GM18526 (cell line): ENCODE measurements around the gene DUSP22.
A peak's percentile ranks its signal among the peaks of the same experiment; 100 is the strongest.

ENCODE experiments used
- POLR2A ChIP-seq: IDR thresholded peaks from 3 replicates; pipeline ENCODE4 v1.6.1; 2011; ENCODE audit not compliant: insufficient read length; ENCODE audit errors: extremely low read depth

Gene DUSP22

DNA sequence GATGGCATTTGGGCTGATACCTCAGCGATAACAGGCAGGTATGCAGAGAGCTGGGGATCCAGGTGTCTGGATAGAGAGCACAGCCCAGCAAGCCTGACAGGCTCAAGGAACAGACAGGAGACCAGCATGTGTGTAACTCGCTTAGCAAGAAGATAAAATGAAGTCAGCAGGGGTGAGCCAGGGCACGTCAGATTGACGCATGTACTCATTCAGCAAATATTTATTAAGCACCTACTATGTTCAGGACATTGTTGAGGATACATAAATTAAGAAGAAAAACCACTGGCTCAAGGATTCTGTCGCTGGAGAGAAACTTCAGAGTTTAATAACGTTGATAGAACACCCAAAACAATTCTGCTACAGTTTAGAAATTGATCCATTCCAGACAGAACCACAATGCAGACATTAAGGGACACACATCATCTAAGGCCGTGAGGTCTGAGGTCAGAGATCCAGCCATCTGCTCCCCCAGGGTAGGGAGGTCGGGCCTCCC is 1.0 kb upstream of the DUSP22 start:
- TF ChIP-seq POLR2A: peak; percentile 7

DNA sequence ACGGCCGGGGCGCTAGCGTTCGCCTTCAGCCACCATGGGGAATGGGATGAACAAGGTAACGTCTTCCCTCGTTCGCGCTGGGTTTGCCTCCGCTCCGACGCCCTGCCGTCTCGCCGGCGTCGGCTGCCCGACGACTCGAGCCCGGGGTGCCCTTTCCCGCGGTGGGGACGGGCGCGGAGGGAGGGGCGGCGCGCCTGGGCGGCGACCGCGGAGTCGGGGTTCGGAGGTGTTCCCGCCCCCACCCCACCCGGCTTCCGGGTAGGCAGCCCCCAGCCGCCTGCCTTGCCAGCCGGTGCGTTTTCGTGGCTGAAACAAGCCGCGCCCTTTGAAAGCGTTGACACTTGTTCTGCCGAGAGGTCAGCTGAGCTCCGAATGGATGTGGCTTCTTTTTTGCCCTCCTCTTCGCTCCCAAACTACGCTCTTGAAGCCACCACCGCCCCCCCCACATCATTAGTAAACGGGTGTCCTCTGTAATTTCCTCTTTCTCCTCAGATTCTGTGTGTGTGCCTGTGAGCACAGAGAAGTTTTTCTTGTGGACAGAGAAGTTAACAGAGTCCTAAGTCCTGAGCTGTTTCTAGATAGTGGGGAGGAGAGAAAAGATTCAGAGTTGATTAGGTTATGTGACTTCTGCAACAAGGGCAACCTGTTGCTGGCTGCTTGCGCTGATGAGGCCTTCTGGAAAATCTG is 362 bp downstream of the DUSP22 start:
- peak; percentile 68 for TF ChIP-seq POLR2A

DNA sequence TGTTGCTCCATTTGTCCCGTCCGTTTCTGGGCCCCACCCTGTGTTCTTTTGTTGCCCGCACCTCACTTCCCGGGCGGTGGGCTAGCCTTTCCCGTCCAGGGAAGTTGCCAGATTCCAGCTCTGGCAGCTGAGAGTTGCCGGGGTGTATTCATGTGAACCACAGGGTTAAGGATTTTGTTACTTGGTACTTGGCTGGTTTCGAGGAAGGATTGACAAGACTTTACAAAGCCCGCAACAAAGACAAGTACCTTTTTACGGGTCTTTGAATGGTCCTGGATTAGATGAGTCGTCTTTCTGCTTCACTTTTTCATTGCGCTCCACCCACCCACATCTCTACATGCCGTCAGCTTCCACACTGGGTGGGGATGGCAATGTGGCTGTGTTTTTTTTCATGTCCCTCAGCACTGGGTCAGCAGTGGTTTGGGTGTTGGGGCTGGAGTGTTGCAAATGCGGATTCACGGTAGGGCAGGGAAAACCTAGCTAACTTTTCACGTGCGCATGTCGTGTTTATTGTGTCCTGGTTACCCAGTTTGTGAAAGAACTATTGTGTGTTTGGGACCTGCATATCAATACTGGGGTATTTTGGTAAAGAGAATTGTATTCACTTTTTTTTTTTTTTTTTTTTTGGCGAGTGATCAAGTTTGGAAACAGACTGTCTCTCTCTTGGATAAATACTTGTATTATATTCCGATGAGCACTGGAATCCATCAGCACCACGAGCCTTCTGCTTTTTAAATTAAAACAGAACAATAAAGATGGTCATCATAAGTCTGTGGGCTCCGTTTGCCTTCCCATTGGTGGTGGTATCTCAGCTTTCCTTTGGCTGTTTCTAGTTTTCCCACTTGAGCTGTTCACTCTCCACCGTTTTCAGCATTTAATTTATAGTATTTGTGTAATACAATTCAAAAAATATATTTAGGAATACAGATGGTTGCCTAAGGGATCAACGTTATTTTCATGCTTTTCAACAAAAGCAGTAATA is 1.2 kb downstream of the DUSP22 start:
- TF ChIP-seq POLR2A: no peak

DNA sequence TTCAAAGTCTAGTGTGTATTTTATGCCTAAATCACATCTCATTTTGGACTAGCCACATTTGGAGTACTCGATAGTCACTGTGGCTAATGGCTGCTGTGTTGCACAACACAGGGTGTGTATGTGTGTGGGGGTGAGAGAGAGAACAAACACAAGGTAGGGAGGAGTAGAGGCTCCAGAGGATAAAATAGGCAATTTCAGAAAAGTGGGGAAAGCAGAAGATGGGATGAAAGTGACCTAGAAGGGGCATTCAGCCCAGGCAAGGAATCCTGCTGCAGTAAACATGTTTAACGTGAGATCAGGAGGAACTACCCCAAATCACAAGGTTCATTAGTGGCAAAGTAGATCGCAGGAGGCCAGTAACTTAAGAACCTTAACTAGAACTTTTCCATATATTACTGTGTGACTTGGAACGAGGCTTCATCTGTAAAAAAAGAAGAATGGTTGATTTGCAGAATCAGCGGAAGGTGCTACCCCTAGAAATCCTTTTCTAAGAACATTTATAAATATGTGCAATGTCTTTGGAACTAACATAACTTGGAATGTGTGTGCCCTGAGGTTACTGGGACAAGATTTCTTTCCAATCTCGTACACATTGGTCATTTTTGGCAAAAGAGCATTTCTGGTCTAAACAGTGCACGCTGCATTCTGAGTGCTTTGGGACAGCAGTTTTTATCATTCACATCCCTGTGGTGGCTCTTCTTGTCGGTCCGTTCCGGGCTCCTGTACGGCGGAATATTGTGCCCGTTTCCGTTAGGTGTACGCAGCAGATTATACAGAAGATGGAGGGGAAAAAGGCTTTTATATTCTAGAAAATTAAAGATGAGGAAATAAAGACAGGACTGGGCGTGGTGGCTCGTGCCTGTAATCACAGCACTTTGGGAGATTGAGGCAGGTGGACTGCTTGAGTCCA is 2.6 kb downstream of the DUSP22 start:
- TF ChIP-seq POLR2A: no peak

DNA sequence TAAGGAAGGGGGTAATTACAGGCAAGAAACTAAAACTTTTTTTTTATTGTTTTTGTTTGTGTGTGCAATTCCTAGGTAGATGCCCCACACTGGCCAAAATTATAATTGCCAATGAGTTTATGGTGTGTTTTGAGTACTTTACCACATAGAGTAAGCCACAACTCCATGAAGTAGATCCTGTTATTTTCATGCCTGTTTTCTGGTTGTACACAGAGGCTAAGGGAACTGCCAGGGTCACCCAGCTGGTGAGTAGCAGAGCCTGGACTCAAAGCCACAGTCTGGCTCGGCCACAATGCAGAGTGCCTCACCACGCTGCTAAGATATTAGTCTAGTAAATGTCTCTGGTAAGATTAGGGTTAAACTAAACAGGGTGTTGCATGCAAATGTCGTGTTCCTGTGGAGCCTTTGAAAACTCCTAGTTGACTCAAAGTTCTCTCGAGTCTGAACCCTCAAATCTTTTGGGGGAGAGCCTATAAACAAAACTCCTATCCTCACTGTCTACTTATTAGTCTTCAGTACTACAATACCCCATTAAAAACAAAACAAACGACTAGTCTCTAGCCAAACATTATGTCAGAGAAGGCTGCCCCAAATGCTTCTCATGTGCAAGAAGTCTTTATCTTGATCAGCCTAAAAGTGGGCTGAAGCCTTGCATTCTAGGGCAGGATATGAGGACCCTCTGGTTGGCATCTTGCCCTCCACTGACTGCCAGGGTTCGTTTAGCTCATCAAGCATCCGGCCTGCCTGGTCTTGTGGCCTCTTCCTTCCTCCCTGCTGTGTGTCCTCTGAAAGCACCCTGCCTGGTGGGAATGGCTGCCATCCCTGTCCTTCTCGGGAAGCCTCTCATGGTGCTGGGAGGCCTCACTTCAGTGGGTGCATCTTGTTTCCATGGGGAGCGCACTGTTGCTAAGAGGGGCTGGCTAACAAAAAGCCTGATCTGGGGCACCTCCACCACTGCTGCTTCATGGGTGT is 4.2 kb downstream of the DUSP22 start:
- TF ChIP-seq POLR2A: peak; percentile 49

DNA sequence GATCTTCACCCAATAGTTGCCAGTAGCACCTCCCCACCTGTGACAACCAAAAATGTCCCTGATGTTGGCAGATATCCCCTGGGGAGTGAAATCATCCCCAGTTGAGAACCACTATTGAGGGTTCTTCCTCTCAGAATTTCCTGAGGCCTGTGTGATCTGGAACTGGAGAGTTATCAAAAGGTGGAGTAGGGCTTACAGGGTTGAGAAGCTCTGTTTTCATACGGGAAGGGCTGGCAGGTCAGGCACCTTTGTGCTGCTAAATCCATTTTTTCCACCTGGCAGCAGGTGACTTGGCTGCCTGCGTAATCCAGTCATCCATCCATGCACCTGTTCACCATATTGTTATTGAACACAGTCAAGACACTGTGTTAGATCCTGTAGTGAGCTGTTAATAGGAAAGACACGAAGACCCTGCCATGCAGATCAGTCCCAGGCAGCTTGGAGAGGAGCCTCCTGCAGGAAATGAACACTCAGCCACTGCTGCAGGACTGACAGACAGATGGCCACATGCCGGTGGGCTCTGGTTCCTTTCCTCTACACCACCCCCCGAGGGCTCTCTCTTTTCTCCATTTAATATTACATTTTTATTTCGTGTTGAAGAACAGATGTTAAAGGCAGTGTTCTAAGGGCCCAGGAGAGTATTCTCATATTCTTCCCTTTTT is 5.4 kb downstream of the DUSP22 start:
- no peak for TF ChIP-seq POLR2A

DNA sequence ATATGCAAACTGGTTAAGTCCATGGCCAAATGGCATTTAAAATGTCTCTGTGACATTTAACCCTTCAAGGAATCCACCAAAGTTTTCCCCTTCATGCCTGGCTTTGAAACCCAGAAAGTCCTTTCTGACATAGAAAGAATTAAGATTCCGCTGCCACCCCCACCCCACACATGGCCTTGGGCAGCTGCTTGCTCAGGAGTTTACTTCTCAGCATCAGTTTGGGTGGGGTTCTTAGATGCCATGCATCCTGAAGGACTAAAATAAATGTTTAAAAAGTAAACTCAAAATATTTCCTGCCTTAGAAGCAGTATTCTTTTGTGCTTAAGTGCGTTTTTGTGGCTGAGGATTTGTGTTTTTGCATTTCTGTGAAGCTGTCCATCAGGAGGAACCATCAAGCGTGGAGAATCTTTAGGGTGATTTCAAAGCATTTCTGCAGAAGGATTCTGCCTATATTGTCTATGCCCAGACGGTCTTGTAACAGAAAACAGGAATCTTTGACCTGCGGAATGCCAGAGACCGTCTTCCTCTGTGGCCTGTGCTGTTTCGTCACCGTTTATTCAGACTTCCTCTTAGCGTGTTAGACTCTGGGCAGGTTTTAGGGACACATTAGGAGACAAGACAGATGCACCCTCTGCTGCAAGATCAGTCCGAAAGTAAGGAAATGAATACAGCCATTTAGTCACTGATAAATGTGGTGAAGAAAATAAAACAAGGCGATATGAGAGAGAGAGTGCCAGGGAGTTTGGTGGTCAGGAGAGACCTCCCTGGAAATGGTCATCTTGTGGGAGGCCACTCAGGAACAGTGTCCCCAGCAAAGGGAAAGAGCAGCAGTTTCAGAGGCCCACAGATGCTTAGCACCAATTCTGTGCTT is 6.2 kb downstream of the DUSP22 start:
- no peak for TF ChIP-seq POLR2A

DNA sequence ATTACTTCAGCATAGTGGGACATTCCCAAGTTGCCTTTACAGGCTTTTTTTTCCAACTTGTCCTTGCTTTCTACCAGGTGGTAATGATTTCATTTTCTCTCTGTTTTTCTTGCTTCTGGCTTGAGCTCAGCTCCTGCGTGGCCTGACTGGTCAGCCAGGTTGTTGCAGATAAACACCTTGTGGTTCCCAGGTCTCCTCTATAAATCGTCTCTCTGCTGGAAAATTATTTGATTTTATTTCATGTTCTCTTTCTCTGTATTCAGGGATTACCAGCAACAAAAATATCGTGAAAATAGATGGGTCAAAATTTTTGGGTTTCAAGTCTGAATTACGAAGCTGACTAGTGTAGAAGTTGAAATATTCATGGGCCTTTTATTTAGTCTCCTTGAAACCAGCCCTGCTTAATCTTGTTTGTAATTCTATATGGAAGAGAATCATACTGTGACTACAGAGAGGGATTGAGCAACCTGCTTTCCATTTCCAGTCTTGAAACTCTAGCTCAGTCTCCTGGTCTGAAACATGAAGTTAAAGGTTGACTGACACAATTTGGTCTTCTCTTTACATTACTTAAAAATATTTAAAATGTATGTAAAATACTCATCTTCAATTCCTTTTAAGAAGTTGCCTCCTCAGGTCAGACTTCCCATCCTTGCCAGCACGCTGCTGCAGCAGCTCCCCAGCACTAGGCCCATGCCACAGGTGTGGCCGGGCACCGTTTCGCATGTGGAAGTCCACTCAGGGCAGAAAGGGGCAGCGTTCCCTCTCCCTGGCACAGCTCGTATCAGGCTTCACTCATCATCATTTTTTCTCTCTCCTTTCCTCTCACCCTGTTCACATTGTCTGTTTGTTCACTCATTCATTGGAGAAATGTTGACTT is 7.1 kb downstream of the DUSP22 start:
- TF ChIP-seq POLR2A: no peak

DNA sequence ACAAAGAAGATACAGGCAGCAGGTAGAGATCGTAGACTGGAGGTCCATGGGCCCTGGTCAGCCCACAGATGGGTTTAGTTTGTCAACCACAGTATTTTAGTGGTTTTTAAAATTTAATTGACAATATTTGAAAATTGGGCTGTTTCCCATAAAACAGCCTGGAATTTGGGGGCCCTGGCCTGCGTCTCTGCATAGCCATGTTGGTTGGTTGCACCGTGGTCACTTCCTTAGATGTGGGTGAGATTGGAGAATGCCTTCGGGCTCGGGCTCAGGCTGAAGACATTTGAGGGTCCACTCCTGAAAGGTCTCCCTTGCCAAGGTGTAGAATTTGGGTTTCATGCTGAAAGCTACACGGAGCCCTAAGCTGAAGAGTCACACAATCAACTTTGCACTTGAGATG is 7.7 kb downstream of the DUSP22 start:
- no peak for TF ChIP-seq POLR2A

DNA sequence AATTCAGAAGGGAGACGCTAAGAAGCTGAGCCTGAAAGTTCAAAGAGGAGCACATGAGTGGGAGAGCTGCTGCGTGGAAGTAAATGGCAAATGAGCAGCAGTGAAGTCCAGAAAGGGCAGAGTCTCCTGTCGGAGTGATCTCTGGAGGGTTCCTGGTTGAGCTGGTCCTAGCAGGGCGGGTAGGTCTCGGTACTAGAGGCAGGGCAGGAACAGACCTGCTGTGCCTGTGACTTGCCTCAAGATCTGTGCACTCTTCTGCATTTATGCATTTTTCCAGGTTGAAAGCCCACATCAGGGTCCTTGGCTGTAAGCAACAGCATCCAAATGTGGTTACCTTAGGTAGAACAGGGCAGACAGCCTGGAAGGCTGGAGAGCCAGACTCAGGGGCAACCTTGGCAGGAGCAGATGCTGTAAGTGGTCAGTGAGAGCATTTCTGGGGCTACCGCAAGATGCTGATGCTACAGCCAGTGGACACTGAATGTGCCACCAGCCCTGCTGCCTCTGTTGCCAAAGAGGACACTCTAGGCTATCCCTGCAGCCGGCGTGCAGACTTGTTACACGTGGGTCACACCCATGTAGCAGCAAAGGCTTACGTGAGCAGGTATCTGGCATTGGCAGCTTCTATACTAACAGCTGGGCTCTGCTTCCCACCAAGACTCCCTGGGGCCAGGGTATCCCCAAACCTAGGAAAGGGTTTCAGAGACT is 8.4 kb downstream of the DUSP22 start:
- TF ChIP-seq POLR2A: no peak

DNA sequence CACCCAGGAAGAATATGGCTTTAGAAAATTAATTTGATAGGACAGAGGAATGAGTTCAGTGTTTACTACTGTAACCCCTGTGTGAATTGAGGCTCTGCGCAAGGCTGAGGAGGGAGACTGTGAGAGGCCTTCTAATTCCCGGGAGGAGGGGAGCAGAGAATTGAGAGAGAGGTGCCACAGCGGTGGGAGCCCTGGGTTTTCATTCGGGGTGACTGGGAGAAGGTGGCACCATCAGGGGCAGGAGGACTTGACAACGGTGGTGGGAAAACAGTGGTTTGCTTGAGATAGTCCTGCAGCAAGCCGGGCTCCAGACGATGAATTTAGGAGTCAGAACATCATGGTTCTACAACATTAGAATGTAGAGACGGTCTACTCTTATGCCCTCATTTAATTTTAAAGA is 9.2 kb downstream of the DUSP22 start:
- no peak for TF ChIP-seq POLR2A
